GM23338 (cell line): Measurements from ENCODE around the gene CYP4F3. TPM values are rescaled to one million over a fixed set of nuclear protein-coding genes. Genes with fewer than 3 reads are reported as not detected.

Experiments
- ATAC-seq: fragments of 200-7000 bp; cut with Tn5 transposase; 3 replicates; pipeline ENCODE4 v1.9.1; 2020
- DNase-seq: peaks from one replicate; pipeline ENCODE4 v3.0.0-alpha.2; 2015; ENCODE audit warnings: low spot score
- H2AFZ ChIP-seq: fragments of 200-600 bp; sonication (generic); 2 replicates; pipeline ENCODE4 v1.8.0; 2016; ENCODE audit warnings: antibody characterized with exemption, mild to moderate bottlenecking, moderate library complexity
- H3F3A ChIP-seq: fragments of 200-600 bp; sonication (generic); replicated peaks from 2 replicates; pipeline ENCODE4 v1.8.0; 2017; ENCODE audit warnings: antibody characterized with exemption, mixed run types, low read depth
- H3K27ac ChIP-seq: fragments of 200-600 bp; sonication (generic); 2 replicates; pipeline ENCODE4 v1.6.1; 2016; ENCODE audit warnings: low read depth
- H3K27me3 ChIP-seq: fragments of 200-600 bp; sonication (generic); 2 replicates; pipeline ENCODE4 v1.8.0; 2016; ENCODE audit warnings: mild to moderate bottlenecking, mixed run types, moderate library complexity; ENCODE audit not compliant: insufficient read depth
- H3K36me3 ChIP-seq: fragments of 200-600 bp; sonication (generic); 2 replicates; pipeline ENCODE4 v1.8.0; 2016; ENCODE audit warnings: mild to moderate bottlenecking; ENCODE audit not compliant: insufficient read depth
- H3K4me1 ChIP-seq: fragments of 200-600 bp; sonication (generic); 2 replicates; pipeline ENCODE4 v1.8.0; 2016; ENCODE audit warnings: mild to moderate bottlenecking, moderate library complexity; ENCODE audit not compliant: insufficient read depth
- H3K4me2 ChIP-seq: fragments of 200-600 bp; sonication (generic); 2 replicates; pipeline ENCODE4 v1.7.1; 2017; ENCODE audit warnings: mixed run types
- H3K4me3 ChIP-seq: fragments of 200-600 bp; sonication (generic); 2 replicates; pipeline ENCODE4 v1.6.1; 2016; ENCODE audit warnings: mixed run types
- H3K79me2 ChIP-seq: fragments of 200-600 bp; sonication (generic); replicated peaks from 2 replicates; pipeline ENCODE4 v1.8.0; 2017; ENCODE audit warnings: mild to moderate bottlenecking; ENCODE audit not compliant: insufficient read depth
- H3K9me2 ChIP-seq: fragments of 200-600 bp; sonication (generic); 2 replicates; pipeline ENCODE4 v1.8.0; 2017; ENCODE audit not compliant: insufficient read depth
- H4K20me1 ChIP-seq: fragments of 200-600 bp; sonication (generic); replicated peaks from 2 replicates; pipeline ENCODE4 v1.8.0; 2017; ENCODE audit warnings: mild to moderate bottlenecking; ENCODE audit not compliant: insufficient read depth
- H3K27ac Mint-ChIP-seq: 2 replicates; pipeline ENCODE4 v1.8.0; 2020; ENCODE audit warnings: inconsistent platforms, mild to moderate bottlenecking, moderate library complexity, mixed read lengths
- H3K27me3 Mint-ChIP-seq: 3 replicates; pipeline ENCODE4 v1.8.0; 2022; ENCODE audit warnings: low read depth, mild to moderate bottlenecking, moderate library complexity, mixed read lengths, inconsistent platforms; ENCODE audit not compliant: insufficient read depth, poor library complexity
- H3K36me3 Mint-ChIP-seq: 3 replicates; pipeline ENCODE4 v1.8.0; 2021; ENCODE audit warnings: low read depth, mild to moderate bottlenecking, inconsistent platforms, moderate library complexity, mixed read lengths
- H3K4me1 Mint-ChIP-seq: 3 replicates; pipeline ENCODE4 v1.8.0; 2020; ENCODE audit warnings: mild to moderate bottlenecking, inconsistent platforms, mixed read lengths
- H3K4me3 Mint-ChIP-seq: 3 replicates; pipeline ENCODE4 v1.8.0; 2021; ENCODE audit warnings: moderate library complexity, mild to moderate bottlenecking, inconsistent platforms, mixed read lengths
- H3K9me3 Mint-ChIP-seq: 3 replicates; pipeline ENCODE4 v1.8.0; 2020; ENCODE audit warnings: moderate library complexity, mild to moderate bottlenecking, inconsistent platforms, mixed read lengths
- CREB1 ChIP-seq: fragments of 250-450 bp; sonication (Bioruptor Pico); IDR thresholded peaks from 2 replicates; pipeline ENCODE4 v1.5.0; 2020; ENCODE audit warnings: low read depth, mild to moderate bottlenecking, moderate library complexity
- EZH2 ChIP-seq: fragments of 200-600 bp; sonication (generic); IDR thresholded peaks from one replicate; pipeline ENCODE4 v1.8.0; 2017; ENCODE audit warnings: antibody characterized with exemption, mild to moderate bottlenecking, low read depth; ENCODE audit not compliant: unreplicated experiment
- JUNB ChIP-seq: IDR thresholded peaks from one replicate; pipeline ENCODE4 v1.6.1; 2016; ENCODE audit warnings: antibody characterized with exemption; ENCODE audit not compliant: unreplicated experiment
- NANOG ChIP-seq: IDR thresholded peaks from 2 replicates; pipeline ENCODE4 v1.6.1; 2016; ENCODE audit warnings: antibody characterized with exemption, borderline replicate concordance
- POLR2AphosphoS5 ChIP-seq: IDR thresholded peaks from 2 replicates; pipeline ENCODE4 v1.6.1; 2016; ENCODE audit warnings: antibody characterized with exemption, low read depth
- STAT1 ChIP-seq: IDR thresholded peaks from one replicate; pipeline ENCODE4 v1.6.1; 2016; ENCODE audit warnings: antibody characterized with exemption; ENCODE audit not compliant: unreplicated experiment
- ZNF114 ChIP-seq: fragments of 250-450 bp; sonication (Bioruptor Pico); IDR thresholded peaks from 2 replicates; pipeline ENCODE4 v1.5.0; 2020; ENCODE audit warnings: mild to moderate bottlenecking, moderate library complexity
- ZNF331 ChIP-seq: fragments of 250-450 bp; sonication (Bioruptor Pico); IDR thresholded peaks from 2 replicates; pipeline ENCODE4 v1.5.0; 2020; ENCODE audit warnings: low read depth, mild to moderate bottlenecking, moderate library complexity
- polyA plus RNA-seq: library from polyadenylated mRNA; unstranded; fragments of >200 nt; fragmentation: Nextera tagmentation; extraction: Ambion mirVana; gene quantifications from 2 replicates; pipeline ENCODE4 v1.2.1, GENCODE V29; 2016
- total RNA-seq: library from RNA; depleted of rRNA; stranded (reverse); fragments of >200 nt; shearing (Covaris generic); gene quantifications from 2 replicates; pipeline ENCODE4 v1.2.3, GENCODE V29; 2014
- TF ChIP-seq, protein P1 (sequence below), 2 experiments: fragments of 200-600 bp in 1 of 2; sonication (generic) in 1 of 2; conservative IDR thresholded peaks; 2 replicates each; pipeline versions ENCODE4 v1.5.1 to v1.6.1; 2016 to 2017; ENCODE audit warnings: antibody characterized with exemption in 2 of 2, low read depth in 2 of 2, mild to moderate bottlenecking in 2 of 2, moderate library complexity in 1 of 2
- TF ChIP-seq, protein P2 (sequence below): fragments of 250-450 bp; sonication (Bioruptor Pico); IDR thresholded peaks from 2 replicates; pipeline ENCODE4 v1.5.0; 2020; ENCODE audit warnings: mild to moderate bottlenecking, moderate library complexity

Gene CYP4F3
- total and polyA plus RNA-seq, 2 experiments from 2014 or later: not detected

DNA sequence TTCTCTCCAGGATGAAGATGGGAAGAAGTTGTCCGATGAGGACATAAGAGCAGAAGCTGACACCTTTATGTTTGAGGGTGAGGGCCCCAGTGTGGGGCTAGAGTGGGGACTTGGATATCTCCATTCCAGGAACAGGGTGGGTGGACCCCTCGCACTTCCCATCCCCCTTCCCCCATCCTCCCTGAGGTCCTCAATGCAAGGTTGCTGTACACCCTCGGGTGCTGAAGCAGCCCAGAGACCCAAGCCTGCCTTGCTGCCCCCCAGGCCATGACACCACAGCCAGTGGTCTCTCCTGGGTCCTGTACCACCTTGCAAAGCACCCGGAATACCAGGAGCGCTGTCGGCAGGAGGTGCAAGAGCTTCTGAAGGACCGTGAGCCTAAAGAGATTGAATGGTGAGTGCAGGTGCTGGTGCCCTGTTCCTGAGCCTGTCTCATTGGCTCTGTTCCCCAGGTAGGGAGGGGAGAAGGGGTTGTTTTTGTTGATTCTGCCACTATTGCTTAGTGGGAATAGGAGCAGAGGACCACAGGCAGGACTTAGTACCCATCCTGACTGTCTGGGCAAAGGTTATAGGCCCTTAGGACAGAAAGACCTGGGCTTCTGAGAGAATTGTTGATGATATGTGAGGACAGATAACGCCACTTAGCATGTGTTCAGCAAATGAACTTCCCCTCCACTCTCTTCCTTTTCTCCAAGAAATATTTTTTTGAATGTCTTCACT, 12.0 kb downstream of the CYP4F3 start:
- Histone ChIP-seq H3K4me2 (no peak overlapping the region), H2AFZ (no peak overlapping the region), H3K36me3 (no peaks in the 10 kb centered on the region), H4K20me1 (no peaks in the 10 kb centered on the region), H3K79me2 (no peaks in the 10 kb centered on the region), H3K27ac (no peak overlapping the region), H3K9me2 (no peaks in the 10 kb centered on the region), H3K4me3 (no peak overlapping the region), H3K4me1 (no peaks in the 10 kb centered on the region), H3K27me3 (no peaks in the 10 kb centered on the region), H3F3A (no peaks in the 10 kb centered on the region)
- Mint-ChIP-seq H3K9me3 (peaks cover 97% of the 10 kb centered on the region), H3K4me3 (no peak overlapping the region), H3K4me1 (no peaks in the 10 kb centered on the region), H3K27me3 (peaks cover 5% of the 10 kb centered on the region), H3K36me3 (peaks cover 40% of the 10 kb centered on the region), H3K27ac (no peak overlapping the region)
- no peak for TF ChIP-seq POLR2AphosphoS5
- TF ChIP-seq, protein P1, sequence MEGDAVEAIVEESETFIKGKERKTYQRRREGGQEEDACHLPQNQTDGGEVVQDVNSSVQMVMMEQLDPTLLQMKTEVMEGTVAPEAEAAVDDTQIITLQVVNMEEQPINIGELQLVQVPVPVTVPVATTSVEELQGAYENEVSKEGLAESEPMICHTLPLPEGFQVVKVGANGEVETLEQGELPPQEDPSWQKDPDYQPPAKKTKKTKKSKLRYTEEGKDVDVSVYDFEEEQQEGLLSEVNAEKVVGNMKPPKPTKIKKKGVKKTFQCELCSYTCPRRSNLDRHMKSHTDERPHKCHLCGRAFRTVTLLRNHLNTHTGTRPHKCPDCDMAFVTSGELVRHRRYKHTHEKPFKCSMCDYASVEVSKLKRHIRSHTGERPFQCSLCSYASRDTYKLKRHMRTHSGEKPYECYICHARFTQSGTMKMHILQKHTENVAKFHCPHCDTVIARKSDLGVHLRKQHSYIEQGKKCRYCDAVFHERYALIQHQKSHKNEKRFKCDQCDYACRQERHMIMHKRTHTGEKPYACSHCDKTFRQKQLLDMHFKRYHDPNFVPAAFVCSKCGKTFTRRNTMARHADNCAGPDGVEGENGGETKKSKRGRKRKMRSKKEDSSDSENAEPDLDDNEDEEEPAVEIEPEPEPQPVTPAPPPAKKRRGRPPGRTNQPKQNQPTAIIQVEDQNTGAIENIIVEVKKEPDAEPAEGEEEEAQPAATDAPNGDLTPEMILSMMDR (conservative IDR thresholded peaks at IDR 0.05; ENCODE audit: low read depth in 2 of 2): no peak
- no peak for TF ChIP-seq NANOG
- TF ChIP-seq ZNF114 (CRISPR knock-in tag): no peak
- no peak for TF ChIP-seq CREB1 (CRISPR knock-in tag)
- TF ChIP-seq JUNB: no peak
- no peak for DNase-seq
- ATAC-seq: no peak

DNA sequence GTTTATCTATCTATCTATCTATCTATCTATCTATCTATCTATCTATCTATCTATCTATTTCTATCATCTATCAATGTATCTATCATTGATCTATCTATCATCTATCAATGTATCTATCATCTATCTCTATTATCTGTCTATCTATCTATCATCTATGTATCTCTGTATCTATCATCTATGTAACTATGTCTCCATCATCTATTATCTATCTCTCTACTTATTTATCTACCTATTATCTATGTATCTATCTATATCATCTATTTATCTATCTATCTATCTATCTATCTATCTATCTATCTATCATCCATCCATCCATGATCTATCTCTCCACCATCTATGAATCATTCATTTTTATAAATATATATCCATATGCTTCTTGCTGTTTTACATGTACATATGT, 15.8 kb downstream of the CYP4F3 start:
- H3K4me3 ChIP-seq: no peak overlapping the region
- H2AFZ ChIP-seq: no peak overlapping the region
- H3K4me2 ChIP-seq: no peak overlapping the region
- H3K36me3 Mint-ChIP-seq: peaks cover 27% of the 10 kb centered on the region
- no peak overlapping the region for H3K27ac Mint-ChIP-seq
- no peaks in the 10 kb centered on the region; the same call in 1 of the 2 replicates for H3K36me3 ChIP-seq
- DNase-seq (no peak), ATAC-seq (no peak)
- peaks cover 4% of the 10 kb centered on the region for H3K27me3 Mint-ChIP-seq
- H3K27ac ChIP-seq: no peak overlapping the region
- no peaks in the 10 kb centered on the region for H3K27me3 ChIP-seq
- no peaks in the 10 kb centered on the region for H3K4me1 Mint-ChIP-seq
- H4K20me1 ChIP-seq: no peaks in the 10 kb centered on the region
- no peaks in the 10 kb centered on the region for H3K4me1 ChIP-seq
- peaks cover 96% of the 10 kb centered on the region for H3K9me3 Mint-ChIP-seq
- H3K79me2 ChIP-seq: no peaks in the 10 kb centered on the region
- no peak overlapping the region for H3K4me3 Mint-ChIP-seq
- H3K9me2 ChIP-seq: no peaks in the 10 kb centered on the region
- H3F3A ChIP-seq: no peaks in the 10 kb centered on the region
- TF ChIP-seq JUNB (no peak), CREB1 (CRISPR knock-in tag) (no peak), EZH2 (no peak), NANOG (no peak), STAT1 (no peak), POLR2AphosphoS5 (no peak), ZNF331 (CRISPR knock-in tag) (no peak)
- TF ChIP-seq, protein P2, sequence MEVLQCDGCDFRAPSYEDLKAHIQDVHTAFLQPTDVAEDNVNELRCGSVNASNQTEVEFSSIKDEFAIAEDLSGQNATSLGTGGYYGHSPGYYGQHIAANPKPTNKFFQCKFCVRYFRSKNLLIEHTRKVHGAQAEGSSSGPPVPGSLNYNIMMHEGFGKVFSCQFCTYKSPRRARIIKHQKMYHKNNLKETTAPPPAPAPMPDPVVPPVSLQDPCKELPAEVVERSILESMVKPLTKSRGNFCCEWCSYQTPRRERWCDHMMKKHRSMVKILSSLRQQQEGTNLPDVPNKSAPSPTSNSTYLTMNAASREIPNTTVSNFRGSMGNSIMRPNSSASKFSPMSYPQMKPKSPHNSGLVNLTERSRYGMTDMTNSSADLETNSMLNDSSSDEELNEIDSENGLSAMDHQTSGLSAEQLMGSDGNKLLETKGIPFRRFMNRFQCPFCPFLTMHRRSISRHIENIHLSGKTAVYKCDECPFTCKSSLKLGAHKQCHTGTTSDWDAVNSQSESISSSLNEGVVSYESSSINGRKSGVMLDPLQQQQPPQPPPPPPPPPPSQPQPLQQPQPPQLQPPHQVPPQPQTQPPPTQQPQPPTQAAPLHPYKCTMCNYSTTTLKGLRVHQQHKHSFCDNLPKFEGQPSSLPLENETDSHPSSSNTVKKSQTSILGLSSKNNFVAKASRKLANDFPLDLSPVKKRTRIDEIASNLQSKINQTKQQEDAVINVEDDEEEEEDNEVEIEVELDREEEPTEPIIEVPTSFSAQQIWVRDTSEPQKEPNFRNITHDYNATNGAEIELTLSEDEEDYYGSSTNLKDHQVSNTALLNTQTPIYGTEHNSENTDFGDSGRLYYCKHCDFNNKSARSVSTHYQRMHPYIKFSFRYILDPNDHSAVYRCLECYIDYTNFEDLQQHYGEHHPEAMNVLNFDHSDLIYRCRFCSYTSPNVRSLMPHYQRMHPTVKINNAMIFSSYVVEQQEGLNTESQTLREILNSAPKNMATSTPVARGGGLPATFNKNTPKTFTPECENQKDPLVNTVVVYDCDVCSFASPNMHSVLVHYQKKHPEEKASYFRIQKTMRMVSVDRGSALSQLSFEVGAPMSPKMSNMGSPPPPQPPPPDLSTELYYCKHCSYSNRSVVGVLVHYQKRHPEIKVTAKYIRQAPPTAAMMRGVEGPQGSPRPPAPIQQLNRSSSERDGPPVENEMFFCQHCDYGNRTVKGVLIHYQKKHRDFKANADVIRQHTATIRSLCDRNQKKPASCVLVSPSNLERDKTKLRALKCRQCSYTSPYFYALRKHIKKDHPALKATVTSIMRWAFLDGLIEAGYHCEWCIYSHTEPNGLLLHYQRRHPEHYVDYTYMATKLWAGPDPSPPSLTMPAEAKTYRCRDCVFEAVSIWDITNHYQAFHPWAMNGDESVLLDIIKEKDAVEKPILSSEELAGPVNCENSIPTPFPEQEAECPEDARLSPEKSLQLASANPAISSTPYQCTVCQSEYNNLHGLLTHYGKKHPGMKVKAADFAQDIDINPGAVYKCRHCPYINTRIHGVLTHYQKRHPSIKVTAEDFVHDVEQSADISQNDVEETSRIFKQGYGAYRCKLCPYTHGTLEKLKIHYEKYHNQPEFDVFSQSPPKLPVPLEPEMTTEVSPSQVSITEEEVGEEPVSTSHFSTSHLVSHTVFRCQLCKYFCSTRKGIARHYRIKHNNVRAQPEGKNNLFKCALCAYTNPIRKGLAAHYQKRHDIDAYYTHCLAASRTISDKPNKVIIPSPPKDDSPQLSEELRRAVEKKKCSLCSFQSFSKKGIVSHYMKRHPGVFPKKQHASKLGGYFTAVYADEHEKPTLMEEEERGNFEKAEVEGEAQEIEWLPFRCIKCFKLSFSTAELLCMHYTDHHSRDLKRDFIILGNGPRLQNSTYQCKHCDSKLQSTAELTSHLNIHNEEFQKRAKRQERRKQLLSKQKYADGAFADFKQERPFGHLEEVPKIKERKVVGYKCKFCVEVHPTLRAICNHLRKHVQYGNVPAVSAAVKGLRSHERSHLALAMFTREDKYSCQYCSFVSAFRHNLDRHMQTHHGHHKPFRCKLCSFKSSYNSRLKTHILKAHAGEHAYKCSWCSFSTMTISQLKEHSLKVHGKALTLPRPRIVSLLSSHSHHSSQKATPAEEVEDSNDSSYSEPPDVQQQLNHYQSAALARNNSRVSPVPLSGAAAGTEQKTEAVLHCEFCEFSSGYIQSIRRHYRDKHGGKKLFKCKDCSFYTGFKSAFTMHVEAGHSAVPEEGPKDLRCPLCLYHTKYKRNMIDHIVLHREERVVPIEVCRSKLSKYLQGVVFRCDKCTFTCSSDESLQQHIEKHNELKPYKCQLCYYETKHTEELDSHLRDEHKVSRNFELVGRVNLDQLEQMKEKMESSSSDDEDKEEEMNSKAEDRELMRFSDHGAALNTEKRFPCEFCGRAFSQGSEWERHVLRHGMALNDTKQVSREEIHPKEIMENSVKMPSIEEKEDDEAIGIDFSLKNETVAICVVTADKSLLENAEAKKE (CRISPR knock-in tag): no peak
- TF ChIP-seq, protein P1 (conservative IDR thresholded peaks at IDR 0.05; ENCODE audit: low read depth in 2 of 2): no peak
